IMR-90 (cell line): ENCODE data around the gene RNH1. TPM values are rescaled to one million over a fixed set of nuclear protein-coding genes. Genes with fewer than 3 reads are reported as not detected.
A peak's percentile ranks its signal among the peaks of the same experiment; 100 is the strongest.

Experiments
- ATAC-seq: fragments of 200-7000 bp; cut with Tn5 transposase; 2 replicates; pipeline ENCODE4 v1.9.1; 2020; ENCODE audit warnings: low read depth, mild to moderate bottlenecking, moderate library complexity
- BruUV-seq: library from RNA; stranded (reverse); fragments of 400-500 nt; replicated peaks from 2 replicates; lab custom pipeline; 2021; lab: Mats Ljungman, UMichigan
- CTCF ChIA-PET: fragments of 300-600 bp; formaldehyde crosslinking; extraction: SDS; loops from one replicate; lab custom pipeline; 2021; ENCODE audit warnings: antibody characterized with exemption; lab: Yijun Ruan, JAX
- POLR2A ChIA-PET: fragments of 300-600 bp; sonication (Branson Sonifier 250); formaldehyde crosslinking; loops from one replicate; lab custom pipeline; 2022; ENCODE audit warnings: antibody characterized with exemption; ENCODE audit not compliant: unreplicated experiment; lab: Charles Lee
- DNase-seq: peaks from one replicate; pipeline ENCODE4 v3.0.0; 2013
- H2AFZ ChIP-seq: replicated peaks from 2 replicates; pipeline ENCODE3; 2013; ENCODE audit warnings: low read length, mild to moderate bottlenecking; ENCODE audit not compliant: poor library complexity
- H2AK5ac ChIP-seq: 2 replicates; pipeline ENCODE4 v1.6.1; 2013; ENCODE audit warnings: low read depth, low read length, inconsistent platforms
- H2AK9ac ChIP-seq: replicated peaks from 2 replicates; pipeline ENCODE3; 2013; ENCODE audit warnings: mild to moderate bottlenecking, low read depth, low read length, moderate library complexity; ENCODE audit not compliant: poor library complexity
- H2BK120ac ChIP-seq: 2 replicates; pipeline ENCODE4 v1.6.1; 2013; ENCODE audit warnings: low read depth, low read length, inconsistent platforms
- H2BK15ac ChIP-seq: 3 replicates; pipeline ENCODE4 v1.6.1; 2013; ENCODE audit warnings: low read depth, low read length, inconsistent platforms
- H2BK20ac ChIP-seq: 2 replicates; pipeline ENCODE4 v1.6.1; 2013; ENCODE audit warnings: low read depth, mild to moderate bottlenecking, inconsistent platforms, low read length, moderate library complexity
- H2BK5ac ChIP-seq: 2 replicates; pipeline ENCODE4 v1.6.1; 2013; ENCODE audit warnings: mild to moderate bottlenecking, low read depth, low read length, inconsistent platforms; ENCODE audit not compliant: poor library complexity, severe bottlenecking
- H3K14ac ChIP-seq: replicated peaks from 2 replicates; pipeline ENCODE4 v1.6.1; 2013; ENCODE audit warnings: low read depth, low read length, inconsistent platforms
- H3K18ac ChIP-seq: 2 replicates; pipeline ENCODE4 v1.6.1; 2013; ENCODE audit warnings: low read depth, low read length, control low read depth
- H3K23ac ChIP-seq: 2 replicates; pipeline ENCODE4 v1.6.1; 2013; ENCODE audit warnings: low read depth, low read length, inconsistent platforms
- H3K27ac ChIP-seq: 2 replicates; pipeline ENCODE4 v1.5.1; 2013; ENCODE audit warnings: mild to moderate bottlenecking, control low read depth, low read length; ENCODE audit not compliant: insufficient read depth
- H3K27me3 ChIP-seq: 2 replicates; pipeline ENCODE4 v1.6.1; 2013; ENCODE audit warnings: low read length; ENCODE audit not compliant: control insufficient read depth, insufficient read depth
- H3K36me3 ChIP-seq: 2 replicates; pipeline ENCODE4 v1.6.1; 2013; ENCODE audit warnings: low read length, mixed read lengths; ENCODE audit not compliant: control insufficient read depth, insufficient read depth
- H3K4ac ChIP-seq: 2 replicates; pipeline ENCODE4 v1.6.1; 2013; ENCODE audit warnings: low read depth, low read length, inconsistent platforms
- H3K4me1 ChIP-seq: 2 replicates; pipeline ENCODE4 v1.6.1; 2013; ENCODE audit warnings: low read length, mixed read lengths; ENCODE audit not compliant: control insufficient read depth, insufficient read depth
- H3K4me2 ChIP-seq: 2 replicates; pipeline ENCODE4 v1.6.1; 2013; ENCODE audit warnings: low read depth, mild to moderate bottlenecking, control low read depth, low read length, moderate library complexity
- H3K4me3 ChIP-seq: 2 replicates; pipeline ENCODE4 v1.5.1; 2013; ENCODE audit warnings: low read depth, mild to moderate bottlenecking, control low read depth, low read length, moderate library complexity; ENCODE audit not compliant: insufficient read depth
- H3K56ac ChIP-seq: 2 replicates; pipeline ENCODE4 v1.6.1; 2013; ENCODE audit warnings: low read length, inconsistent platforms; ENCODE audit not compliant: insufficient read depth; ENCODE audit errors: extremely low read depth
- H3K79me1 ChIP-seq, 2 experiments: 2 replicates each; pipeline ENCODE4 v1.6.1; 2013; ENCODE audit warnings: low read length in 2 of 2, inconsistent platforms in 1 of 2, low read depth in 1 of 2
- H3K9ac ChIP-seq: 2 replicates; pipeline ENCODE4 v1.6.1; 2013; ENCODE audit warnings: low read depth, low read length, control low read depth
- H3K9me1 ChIP-seq: 2 replicates; pipeline ENCODE4 v1.6.1; 2013; ENCODE audit warnings: low read length, inconsistent platforms; ENCODE audit not compliant: insufficient read depth
- H3K9me3 ChIP-seq: 2 replicates; pipeline ENCODE4 v1.6.1; 2013; ENCODE audit warnings: low read length; ENCODE audit not compliant: control insufficient read depth, insufficient read depth
- H4K20me1 ChIP-seq: 2 replicates; pipeline ENCODE4 v1.6.1; 2013; ENCODE audit warnings: low read length, inconsistent platforms; ENCODE audit not compliant: insufficient read depth
- H4K5ac ChIP-seq: 2 replicates; pipeline ENCODE4 v1.6.1; 2013; ENCODE audit warnings: mild to moderate bottlenecking, low read depth, low read length, control low read depth
- H4K8ac ChIP-seq, 2 experiments: 2 replicates each; pipeline ENCODE4 v1.6.1; 2013; ENCODE audit warnings: low read depth in 2 of 2, low read length in 2 of 2, control low read depth in 1 of 2, inconsistent platforms in 1 of 2
- H4K91ac ChIP-seq: 2 replicates; pipeline ENCODE4 v1.6.1; 2013; ENCODE audit warnings: low read depth, low read length, inconsistent platforms; ENCODE audit not compliant: insufficient read depth
- MAFK ChIP-seq: IDR thresholded peaks from 2 replicates; pipeline ENCODE4 v1.6.1; 2012; ENCODE audit warnings: low read depth, low read length, improper control_type of control experiment
- WGBS, 2 experiments: methylation state at CpG; one replicate each; pipeline versions ENCODE4 v1.1.5 to v1.1.7; 2013; ENCODE audit warnings: missing lambda C conversion rate in 2 of 2; ENCODE audit not compliant: insufficient read length in 1 of 2; ENCODE audit errors: extremely low coverage in 2 of 2; 5-methylcytosine and 5-hydroxymethylcytosine counted together
- dilution Hi-C: fragments of 300-500 bp; cut with HindIII; formaldehyde crosslinking; loops from one replicate; pipeline ENCODE4 v1.14.3; 2018; ENCODE audit warnings: low sequenced_read_pairs; ENCODE audit not compliant: unreplicated experiment
- in situ Hi-C: fragments of 300-500 bp; cut with MboI; formaldehyde crosslinking; loops from 3 replicates; pipeline ENCODE4 v1.14.3; 2019; ENCODE audit warnings: low sequenced_read_pairs, inconsistent platforms, mixed read lengths
- intact Hi-C: fragments of 100-400 bp; cut with micrococcal nuclease; formaldehyde crosslinking; loops from 2 replicates; pipeline ENCODE4 v1.10.0; 2022
- polyA plus RNA-seq, 3 experiments: library from polyadenylated mRNA; depleted of rRNA; stranded (reverse); fragments of >200 nt; gene quantifications; 2 replicates each; pipeline ENCODE4 v1.2.3, GENCODE V29; 2012; ENCODE audit warnings: low replicate concordance in 1 of 3
- total RNA-seq: library from RNA; depleted of rRNA; stranded (reverse); fragments of >200 nt; gene quantifications from 2 replicates; pipeline ENCODE4 v1.2.3, GENCODE V29; 2012
- TF ChIP-seq, protein P1 (sequence below): conservative IDR thresholded peaks from 2 replicates; pipeline ENCODE4 v1.5.1; 2012; ENCODE audit warnings: mild to moderate bottlenecking, low read depth, low read length, improper control_type of control experiment

Gene RNH1
- total and polyA plus RNA-seq, 2 of the 4 experiments (the other 2 are of a cell fraction) = 138 to 247 TPM

DNA sequence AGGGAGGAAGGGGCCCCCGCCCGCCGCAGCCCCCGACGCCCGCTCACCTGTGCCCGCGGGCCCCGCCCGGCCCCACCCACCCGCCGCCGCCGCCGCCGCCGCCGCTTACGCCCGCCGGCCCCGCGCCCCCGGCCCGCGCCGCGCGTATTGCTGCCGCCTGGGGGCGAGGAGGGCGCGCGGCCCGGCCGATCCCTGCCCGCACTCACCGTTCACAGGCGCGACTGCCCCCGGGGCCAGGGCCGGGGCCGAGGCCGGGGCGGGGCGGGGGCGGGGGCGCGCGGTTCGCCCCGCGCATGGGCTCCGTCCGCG is 28.1 kb upstream of the RNH1 start:
- Histone ChIP-seq H3K4ac (no peak overlapping the region), H2AFZ (peak overlapping the region; percentile 71), H3K4me2 (no peak overlapping the region), H2AK9ac (no peak overlapping the region), H3K79me1 (peaks cover 3 to 26% of the 10 kb centered on the region in 2 experiments; a peak in 3 of 4 replicates), H3K4me3 (peak overlapping the region; percentile 95), H4K8ac (no peak overlapping the region), H3K36me3 (peaks cover 21% of the 10 kb centered on the region; the same call in 1 of the 2 replicates), H3K9me3 (no peaks in the 10 kb centered on the region), H3K23ac (no peak overlapping the region), H2AK5ac (no peak overlapping the region), H4K20me1 (peaks cover 16% of the 10 kb centered on the region), H2BK15ac (no peak overlapping the region), H3K18ac (no peak overlapping the region), H2BK120ac (no peak overlapping the region), H3K9me1 (peaks cover 3% of the 10 kb centered on the region; the same call in 1 of the 2 replicates), H3K27me3 (no peaks in the 10 kb centered on the region), H3K56ac (no peak overlapping the region), H2BK20ac (no peak overlapping the region), H3K14ac (no peak overlapping the region), H4K5ac (no peak overlapping the region), H3K27ac (no peak overlapping the region; the same call in 1 of the 2 replicates), H4K91ac (no peak overlapping the region), H3K9ac (no peak overlapping the region; the same call in 1 of the 2 replicates), H2BK5ac (no peak overlapping the region), H3K4me1 (peaks cover 16% of the 10 kb centered on the region)
- peak; percentile 16; the same call in 1 of the 2 replicates for ATAC-seq
- ChIA-PET CTCF (no interaction called here), POLR2A (no interaction called here)
- TF ChIP-seq, protein P1, sequence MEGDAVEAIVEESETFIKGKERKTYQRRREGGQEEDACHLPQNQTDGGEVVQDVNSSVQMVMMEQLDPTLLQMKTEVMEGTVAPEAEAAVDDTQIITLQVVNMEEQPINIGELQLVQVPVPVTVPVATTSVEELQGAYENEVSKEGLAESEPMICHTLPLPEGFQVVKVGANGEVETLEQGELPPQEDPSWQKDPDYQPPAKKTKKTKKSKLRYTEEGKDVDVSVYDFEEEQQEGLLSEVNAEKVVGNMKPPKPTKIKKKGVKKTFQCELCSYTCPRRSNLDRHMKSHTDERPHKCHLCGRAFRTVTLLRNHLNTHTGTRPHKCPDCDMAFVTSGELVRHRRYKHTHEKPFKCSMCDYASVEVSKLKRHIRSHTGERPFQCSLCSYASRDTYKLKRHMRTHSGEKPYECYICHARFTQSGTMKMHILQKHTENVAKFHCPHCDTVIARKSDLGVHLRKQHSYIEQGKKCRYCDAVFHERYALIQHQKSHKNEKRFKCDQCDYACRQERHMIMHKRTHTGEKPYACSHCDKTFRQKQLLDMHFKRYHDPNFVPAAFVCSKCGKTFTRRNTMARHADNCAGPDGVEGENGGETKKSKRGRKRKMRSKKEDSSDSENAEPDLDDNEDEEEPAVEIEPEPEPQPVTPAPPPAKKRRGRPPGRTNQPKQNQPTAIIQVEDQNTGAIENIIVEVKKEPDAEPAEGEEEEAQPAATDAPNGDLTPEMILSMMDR = 0 out of 2 replicates have a peak, but pooled peaks have one; percentile 8
- no peak for TF ChIP-seq MAFK
- 0% methylated on average over 8 of the region's 56 CpGs; no CpG with 5 or more reads in 1 of the 2 experiments for WGBS, 2 experiments
- intact Hi-C loops = no loop called here
- no peak for DNase-seq
- in situ Hi-C loops = no loop called here
- dilution Hi-C loops = no loop called here
- BruUV-seq = no TSS peak
